Bone marrow (tissue), 2 donors: Measurements from ENCODE around the gene PVRIG.
"Not testable (repeated sequence)": the region's sequence is repeated elsewhere in the genome, so short reads cannot be mapped to it uniquely, and the experiment has no call there.

Source experiments
- DNase-seq, 2 donors: peaks; one replicate each; lab custom pipeline; 2025; lab: John Stamatoyannopoulos, UW

Gene PVRIG

DNA sequence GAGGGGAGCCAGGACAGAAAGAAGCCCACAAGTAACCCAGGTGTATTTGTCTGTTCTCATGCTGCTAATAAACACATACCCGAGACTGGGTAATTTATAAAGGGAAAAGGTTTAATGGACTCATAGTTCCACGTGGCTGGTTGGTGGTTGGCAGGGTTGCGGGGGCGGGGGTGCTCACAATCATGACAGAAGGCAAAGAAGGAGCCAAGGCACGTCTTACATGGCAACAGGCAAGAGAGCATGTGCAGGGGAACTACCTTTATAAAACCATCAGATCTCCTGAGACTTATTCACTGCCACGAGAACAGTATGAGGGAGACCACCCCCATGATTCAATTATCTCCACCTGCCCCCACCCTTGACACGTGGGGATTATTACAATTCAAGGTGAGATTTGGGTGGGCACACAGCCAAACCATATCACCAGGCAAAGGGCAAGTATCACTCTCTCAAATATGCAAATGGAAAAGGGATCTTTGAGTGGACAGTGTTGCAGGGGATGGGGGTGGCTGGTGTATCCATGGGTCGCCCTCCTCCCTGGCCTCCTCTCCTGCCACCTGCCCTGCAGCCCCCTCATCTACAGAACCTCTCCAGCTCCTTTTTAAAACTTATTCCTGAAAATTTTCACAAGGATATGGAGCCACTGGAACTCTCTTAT lies 15.0 kb downstream of the PVRIG start:
- DNase-seq: not testable (repeated sequence)

DNA sequence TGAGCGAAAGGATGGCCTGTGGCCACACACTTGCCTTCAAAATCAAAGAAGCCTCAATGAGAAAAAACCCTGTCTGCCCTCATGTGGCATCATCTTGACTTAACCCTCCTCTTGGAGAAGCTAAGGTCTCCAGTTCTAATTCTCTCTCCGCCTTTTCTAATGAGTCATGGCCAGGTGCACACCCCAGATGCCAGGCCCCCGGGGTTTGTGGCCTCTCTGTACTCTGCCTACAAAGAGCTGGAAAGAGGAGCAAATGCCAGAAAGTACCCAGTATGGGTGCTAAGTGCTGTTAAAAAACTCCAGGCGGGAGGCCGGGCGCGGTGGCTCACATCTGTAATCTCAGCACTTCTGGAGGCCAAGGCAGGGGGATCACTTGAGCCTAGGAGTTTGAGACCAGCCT lies 20.2 kb downstream of the PVRIG start:
- DNase-seq: not testable (repeated sequence)

GRCh38 chr7:100243385-100243784 lies 23.6 kb downstream of the PVRIG start:
- peak in 1 of 2 donors; percentile 85 for DNase-seq

DNA sequence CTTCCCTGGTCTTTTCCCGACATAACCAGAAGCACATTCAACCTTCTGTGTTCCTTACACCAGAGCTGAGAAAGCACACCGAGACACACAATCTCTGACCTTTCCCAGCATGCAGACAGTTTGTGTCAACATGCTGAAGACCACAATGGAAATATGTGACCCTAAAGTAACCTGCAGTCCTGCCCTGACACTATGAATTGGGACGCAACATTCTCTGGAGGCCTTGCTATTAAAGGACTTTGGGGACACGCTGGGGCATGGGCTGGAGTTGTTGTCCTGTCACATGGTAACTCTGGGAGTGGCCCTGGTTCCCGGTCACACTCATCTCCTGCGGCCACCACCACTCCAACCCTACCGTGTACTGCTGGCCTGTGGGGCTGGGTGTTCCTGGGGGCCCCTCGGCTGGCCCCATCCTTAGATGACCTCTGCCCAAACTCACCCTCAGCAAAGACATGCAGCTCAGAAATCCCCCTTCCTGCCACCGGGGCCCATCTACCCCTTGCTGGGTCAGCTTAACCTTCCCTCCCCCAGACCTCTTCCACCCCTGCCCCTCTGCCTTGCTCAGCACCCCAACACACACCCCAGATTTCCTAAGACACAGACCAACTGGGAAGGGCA lies 25.3 kb downstream of the PVRIG start:
- not testable (repeated sequence) for DNase-seq

- DNase-seq: not testable (repeated sequence)
These were observed 26.5 kb downstream of the PVRIG start for GRCh38 chr7:100246121-100246864.

GRCh38 chr7:100246865-100247137 lies 27.1 kb downstream of the PVRIG start:
- DNase-seq: not testable (repeated sequence)

DNA sequence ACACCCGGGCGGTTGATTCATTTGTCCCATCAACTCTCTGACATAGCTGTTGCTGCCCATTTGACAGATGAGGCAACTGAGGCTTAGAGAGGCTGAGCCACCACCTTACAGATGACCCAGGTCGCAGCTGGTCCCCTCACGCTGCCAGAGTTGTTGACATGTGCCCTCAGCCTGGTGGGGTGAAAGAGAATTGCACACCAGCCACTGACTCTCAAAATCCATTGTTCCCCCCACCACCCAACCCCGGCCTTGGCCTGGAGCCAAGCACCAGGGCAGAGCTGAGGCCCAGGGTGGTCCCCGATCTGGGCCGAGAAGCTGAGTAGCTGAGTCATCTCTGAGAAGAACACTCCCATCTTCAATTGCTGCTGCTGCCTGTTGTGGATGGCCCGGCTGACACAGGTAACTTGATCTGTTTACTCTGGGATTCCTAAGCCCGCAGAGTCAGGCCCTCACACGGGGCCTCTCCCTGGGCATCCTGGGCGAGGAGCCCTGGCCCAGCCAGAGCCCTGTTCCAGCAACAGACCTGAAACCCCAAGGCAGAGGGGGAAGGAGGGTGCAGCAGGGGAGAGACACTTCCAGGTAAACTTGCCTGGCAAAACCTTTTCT lies 27.5 kb downstream of the PVRIG start:
- DNase-seq: no peak

DNA sequence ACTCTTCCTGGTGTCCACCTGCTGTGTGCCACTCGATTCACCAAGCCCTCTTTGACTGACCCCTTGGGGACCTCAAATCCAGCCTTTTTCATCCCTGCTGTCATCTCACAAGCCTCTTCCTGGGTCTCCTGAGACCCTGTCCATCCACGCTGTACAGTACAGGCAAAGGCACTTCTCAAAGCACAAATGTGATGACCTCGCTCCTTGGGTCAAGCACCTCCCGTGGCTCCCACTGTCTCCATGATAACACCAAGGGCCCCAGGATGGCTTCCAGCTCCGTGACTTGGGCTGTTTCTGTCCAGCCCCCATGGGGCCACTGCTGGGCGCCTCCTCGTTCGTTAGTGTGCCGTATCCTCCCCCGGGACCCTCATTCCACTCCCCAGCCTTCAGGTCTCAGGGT lies 28.7 kb downstream of the PVRIG start:
- DNase-seq: no peak

- DNase-seq: no peak
These were observed 37.3 kb downstream of the PVRIG start for GRCh38 chr7:100257017-100257416.

- not testable (repeated sequence) for DNase-seq
These were observed 40.2 kb downstream of the PVRIG start for GRCh38 chr7:100259984-100260383.

DNA sequence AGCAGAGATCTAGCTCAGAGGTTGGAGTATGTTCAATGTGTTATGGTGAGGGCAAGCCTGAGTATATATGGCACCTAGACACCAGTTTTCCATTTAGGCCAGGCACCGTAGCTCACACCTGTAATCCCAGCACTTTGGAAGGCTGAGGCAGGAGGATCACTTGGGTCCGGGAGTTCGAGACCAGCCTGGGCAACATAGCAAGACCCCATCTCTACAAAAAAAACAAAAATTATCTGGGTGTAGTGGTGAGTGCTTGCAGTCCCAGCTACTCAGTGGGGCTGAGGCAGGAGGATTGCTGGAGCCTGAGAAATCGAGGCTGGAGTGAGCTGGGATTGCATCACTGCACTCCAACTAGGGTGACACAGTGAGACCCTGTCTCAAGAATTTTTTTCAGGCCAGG lies 43.1 kb downstream of the PVRIG start:
- not testable (repeated sequence) for DNase-seq

GRCh38 chr7:100264223-100264622 lies 44.5 kb downstream of the PVRIG start:
- not testable (repeated sequence) for DNase-seq

DNA sequence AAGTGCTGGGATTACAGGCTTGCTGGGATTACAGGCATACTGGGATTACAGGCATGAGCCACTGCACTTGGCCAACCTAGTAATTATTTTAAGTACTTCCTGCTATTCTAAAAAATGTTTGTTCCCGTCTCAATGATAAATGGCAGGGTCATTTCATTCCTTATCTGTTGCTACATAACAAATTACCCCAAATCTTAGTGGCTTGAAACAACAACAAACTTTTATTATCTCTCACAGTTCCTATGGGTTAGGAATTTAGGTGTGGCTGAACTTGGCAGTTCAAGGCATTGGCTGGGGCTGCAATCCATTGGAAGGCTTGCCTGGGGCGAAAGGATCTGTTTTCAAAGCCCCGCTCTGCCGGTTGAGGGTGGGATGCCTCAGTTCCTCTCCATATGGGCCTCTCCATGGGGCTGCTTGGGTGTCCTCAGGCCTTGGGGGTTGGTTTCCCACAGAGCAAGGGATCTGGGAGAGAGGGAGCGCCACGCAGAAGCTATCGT lies 45.0 kb downstream of the PVRIG start:
- not testable (repeated sequence) for DNase-seq

GRCh38 chr7:100265851-100266250 lies 46.1 kb downstream of the PVRIG start:
- DNase-seq: not testable (repeated sequence)

DNA sequence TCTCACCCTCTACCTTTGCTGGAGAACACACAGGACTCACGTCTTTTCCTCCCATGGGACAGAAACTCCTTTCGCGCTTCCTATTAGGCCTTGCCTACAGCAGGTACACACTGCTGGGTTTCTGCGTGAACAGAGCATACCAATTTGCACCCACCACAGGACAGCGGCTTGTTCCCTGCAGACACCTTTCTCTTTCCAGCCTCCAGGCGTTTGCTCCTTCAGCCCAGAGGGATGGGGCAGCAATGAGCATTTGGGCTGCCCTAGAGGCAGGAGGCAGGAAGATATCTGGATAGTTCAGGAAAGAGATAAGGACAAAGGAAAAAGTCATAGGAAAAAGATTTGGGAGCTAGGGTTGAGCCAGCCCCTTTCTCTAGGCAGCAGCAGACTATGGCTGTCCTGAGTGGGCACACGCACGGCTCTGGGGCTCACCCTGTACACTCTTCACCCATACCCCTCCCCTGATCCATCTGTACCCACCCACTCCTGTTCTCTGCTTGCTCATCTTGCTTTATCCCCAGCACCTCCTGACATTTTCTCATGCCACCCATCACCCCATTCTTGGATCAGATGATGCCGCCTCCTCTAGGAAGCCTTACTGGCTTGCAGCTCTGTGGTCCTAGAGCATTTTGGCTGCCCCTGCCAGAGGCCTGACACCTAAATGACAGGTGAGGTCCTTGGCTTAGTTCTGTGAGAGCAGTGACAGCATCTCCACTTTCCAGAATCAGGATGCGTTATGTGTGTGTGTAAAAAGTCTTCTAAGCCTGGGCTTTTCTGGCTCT lies 47.0 kb downstream of the PVRIG start:
- DNase-seq: no peak

GRCh38 chr7:100267648-100268047 lies 47.9 kb downstream of the PVRIG start:
- DNase-seq: no peak

- DNase-seq: not testable (repeated sequence)
These were observed 49.1 kb downstream of the PVRIG start for GRCh38 chr7:100268882-100269281.

DNA sequence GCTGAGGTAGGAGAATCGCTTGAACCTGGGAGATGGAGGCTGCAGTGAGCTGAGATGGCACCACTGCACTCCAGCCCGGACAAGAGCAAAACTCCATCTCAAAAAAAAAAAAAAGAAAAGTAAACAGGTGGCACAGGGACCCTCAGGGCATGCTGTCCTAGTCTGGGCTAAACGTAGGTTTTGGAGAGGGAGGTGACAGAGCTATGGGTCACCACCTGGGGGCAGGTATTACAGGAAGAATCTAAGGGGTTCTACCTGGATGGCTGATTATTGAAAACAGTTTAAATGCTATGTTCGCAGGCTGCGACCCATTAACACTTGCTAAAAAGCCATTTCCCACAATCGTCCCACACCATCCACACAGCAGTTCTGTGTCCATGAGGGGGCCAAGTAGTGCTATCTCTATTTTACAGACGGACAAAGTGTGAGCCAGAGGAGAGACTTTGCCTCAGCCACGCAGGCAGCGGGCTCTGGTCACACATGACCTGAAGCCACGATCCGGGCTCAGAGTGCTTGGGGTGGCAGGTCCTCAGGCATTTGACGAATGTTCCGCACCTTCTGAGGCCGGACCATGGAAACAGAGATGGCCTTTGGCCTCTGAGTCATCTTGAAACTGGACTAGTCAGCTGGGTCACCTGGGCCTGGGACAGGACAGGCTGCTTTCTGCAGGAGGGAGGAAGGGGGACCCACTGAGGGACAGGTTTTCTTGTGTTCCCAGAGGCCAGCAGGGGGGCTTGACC lies 49.7 kb downstream of the PVRIG start:
- not testable (repeated sequence) for DNase-seq

- DNase-seq: not testable (repeated sequence)
These were observed 50.5 kb downstream of the PVRIG start for GRCh38 chr7:100270046-100270918.
